Stimulated activated CD4-positive, alpha-beta T cell treated with anti-CD3 and anti-CD28 coated beads, Interleukin-15, amount 100 ng/mL, for 1 hour (primary cell): ENCODE results near the gene LMTK3.
A peak's percentile ranks its signal among the peaks of the same experiment; 100 is the strongest.
"Not testable (repeated sequence)": the region's sequence is repeated elsewhere in the genome, so short reads cannot be mapped to it uniquely, and the experiment has no call there.

ENCODE experiments used
- DNase-seq, 2 donors: peaks; one replicate each; pipeline ENCODE4 v3.0.0-alpha.2; 2020; ENCODE audit warnings: low read depth in 1 of 2, low spot score in 1 of 2

The LMTK3 gene

GRCh38 chr19:48541813-48542212, 30.2 kb upstream of the LMTK3 start:
- no peak for DNase-seq

GRCh38 chr19:48540110-48540509, 28.5 kb upstream of the LMTK3 start:
- no peak for DNase-seq

DNA sequence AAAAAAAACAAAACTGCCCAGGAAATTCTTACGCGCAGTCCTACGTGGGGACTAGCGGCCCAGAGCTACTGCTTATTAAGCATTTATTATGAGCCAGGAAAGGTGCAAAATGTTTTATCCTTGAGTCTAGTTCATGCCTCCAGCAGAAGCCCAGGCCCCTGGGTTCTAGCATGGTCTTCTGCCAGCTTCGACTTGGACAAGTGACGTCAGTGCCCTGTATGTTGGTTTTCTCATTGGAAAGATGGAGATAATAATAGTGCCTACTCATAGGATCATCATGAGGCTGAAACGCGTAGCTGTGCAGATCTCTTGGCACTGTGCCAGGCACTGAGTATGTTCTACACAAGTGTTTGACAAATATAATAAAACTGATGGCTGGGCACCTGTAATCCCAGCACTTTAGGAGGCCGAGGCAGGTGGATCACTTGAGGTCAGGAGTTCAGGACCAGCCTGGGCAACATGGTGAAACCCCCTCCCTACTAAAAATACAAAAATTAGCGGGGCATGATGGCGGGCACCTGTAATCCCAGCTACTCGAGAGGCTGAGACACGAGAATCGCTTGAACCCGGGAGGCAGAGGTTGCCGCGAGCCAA, 28.0 kb upstream of the LMTK3 start:
- DNase-seq = no peak

DNA sequence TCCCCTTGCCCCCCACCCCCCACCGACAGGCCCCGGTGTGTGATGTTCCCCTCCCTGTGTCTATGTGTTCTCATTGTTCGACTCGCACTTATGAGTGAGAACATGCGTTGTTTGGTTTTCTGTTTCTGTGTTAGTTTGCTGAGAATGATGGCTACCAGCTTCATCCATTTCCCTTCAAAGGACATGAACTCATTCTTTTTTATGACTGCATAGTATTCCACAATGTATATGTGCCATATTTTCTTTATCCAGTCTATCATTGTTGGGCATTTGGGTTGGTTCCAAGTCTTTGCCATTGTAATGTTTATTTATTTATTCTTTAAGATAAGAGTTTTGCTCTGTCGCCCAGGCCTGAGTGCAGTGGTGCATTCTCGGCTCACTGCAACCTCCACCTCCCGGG, 26.4 kb upstream of the LMTK3 start:
- DNase-seq = not testable (repeated sequence)

- DNase-seq = no peak
Measured at GRCh38 chr19:48537541-48537940, 25.9 kb upstream of the LMTK3 start.

DNA sequence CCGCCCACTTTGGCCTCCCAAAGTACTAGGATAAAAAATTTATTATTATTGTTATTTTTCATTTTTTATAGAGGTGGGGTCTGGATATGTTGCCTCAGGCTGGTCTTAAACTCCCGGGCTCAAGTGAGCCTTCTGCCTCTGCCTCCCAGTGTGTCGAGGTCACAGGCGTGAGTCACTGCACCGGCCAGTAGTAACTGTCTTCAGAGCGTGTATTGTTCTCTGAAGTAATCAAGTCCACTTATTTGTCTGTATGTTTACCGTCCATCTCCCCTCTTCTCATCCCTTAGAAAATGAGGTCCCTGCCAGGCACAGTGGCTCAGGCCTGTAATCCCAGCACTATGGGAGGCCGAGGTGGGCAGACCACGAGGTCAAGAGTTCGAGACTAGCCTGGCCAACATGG, 22.1 kb upstream of the LMTK3 start:
- DNase-seq = no peak

- DNase-seq = no peak
Measured at GRCh38 chr19:48530770-48531169, 19.1 kb upstream of the LMTK3 start.

- DNase-seq = no peak
Measured at GRCh38 chr19:48530066-48530720, 18.6 kb upstream of the LMTK3 start.

- DNase-seq = no peak
Measured at GRCh38 chr19:48529156-48529555, 17.5 kb upstream of the LMTK3 start.

DNA sequence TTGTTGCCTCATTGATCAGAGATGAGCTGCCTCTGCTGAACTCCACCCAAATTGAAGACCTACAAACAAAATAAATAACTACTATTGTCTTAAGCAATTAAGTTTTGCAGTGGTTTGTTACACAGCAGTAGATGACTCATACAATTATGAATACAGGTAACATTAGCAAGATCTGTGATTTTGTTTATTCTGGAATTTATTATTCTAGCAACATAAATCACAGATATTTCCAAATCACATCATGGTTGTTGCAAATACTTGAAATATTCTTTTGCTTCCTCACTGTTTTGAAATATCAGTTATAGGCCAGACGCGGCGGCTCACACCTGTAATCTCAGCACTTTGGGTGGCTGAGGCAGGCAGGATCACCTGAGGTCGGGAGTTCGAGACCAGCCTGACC, 13.1 kb upstream of the LMTK3 start:
- DNase-seq = no peak

- no peak for DNase-seq
Measured at GRCh38 chr19:48524221-48524620, 12.6 kb upstream of the LMTK3 start.

DNA sequence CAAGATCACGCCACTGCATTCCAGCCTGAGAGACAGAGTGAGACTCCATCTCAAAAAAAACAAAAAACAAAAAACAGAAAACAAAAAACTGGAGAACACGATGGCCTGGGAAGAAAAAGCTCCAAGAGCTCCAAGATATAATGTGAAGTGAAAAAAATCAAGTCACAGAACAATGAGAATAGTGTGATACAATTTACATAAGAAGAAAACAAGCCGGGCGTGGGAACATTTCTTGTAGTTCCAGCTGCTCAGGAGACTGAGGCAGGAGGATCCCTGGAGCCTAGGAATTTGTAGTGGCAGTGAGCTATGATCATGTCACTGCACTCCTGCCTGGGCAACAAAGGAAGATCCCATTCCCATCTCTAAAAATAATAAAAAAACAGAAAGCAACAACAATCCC, 8.5 kb upstream of the LMTK3 start:
- no peak for DNase-seq

DNA sequence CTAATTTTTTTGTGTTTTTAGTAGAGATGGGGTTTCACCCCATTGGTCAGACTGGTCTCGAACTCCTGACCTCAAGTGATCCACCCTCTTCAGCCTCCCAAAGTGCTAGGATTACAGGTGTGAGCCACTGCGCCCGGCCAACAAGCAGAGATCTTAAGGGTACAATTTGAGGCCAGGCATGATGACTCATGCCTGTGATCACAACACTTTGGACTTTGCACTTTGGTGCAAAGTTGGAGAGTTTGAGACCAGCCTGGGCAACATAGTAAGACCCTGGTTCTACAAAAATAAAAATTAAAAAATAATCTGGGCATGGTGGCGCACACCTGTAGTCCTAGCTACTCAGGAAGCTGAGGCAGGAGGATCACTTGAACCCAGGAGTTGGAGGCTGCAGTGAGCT, 7.8 kb upstream of the LMTK3 start:
- DNase-seq = not testable (repeated sequence)

DNA sequence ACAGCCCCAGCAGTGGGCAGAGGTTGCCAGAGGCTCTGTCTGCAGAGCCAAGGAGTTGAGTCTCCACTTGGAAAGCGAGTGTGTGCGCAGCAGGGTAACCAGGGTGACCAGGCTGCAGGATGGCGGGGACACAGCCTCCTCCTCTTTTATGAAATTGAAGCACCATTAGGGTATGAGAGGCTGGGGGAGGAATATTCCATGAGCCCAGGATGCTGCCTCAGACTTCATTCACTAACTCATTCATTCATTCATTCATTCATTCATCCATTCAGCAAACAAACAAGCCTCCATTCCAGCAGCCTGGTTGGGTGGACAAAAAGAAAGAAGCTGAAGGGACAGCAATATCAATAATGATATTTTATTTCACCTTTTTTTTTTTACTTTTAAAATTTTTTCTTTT, 6.6 kb upstream of the LMTK3 start:
- no peak for DNase-seq

DNA sequence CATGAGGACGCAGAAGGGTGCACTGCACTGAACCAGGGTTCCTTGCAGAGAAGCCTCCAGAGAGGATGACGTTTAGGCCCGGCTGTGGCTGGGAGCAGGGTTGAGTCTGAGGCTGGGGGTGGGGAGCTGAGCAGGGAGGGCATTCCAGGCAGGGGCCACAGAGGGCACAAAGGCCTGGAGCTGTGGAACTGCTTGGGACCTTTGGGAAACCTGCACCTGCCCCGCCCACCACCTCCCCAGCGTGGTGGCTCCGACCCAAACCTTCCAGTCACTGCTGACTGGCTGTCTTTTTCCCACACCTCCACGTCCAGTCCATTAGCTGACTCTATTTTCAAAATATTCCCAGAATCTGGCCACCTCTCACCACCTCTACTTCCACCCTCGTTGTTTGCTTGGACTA, 4.9 kb upstream of the LMTK3 start:
- DNase-seq = no peak

GRCh38 chr19:48514123-48514458, 2.5 kb upstream of the LMTK3 start:
- no peak for DNase-seq

DNA sequence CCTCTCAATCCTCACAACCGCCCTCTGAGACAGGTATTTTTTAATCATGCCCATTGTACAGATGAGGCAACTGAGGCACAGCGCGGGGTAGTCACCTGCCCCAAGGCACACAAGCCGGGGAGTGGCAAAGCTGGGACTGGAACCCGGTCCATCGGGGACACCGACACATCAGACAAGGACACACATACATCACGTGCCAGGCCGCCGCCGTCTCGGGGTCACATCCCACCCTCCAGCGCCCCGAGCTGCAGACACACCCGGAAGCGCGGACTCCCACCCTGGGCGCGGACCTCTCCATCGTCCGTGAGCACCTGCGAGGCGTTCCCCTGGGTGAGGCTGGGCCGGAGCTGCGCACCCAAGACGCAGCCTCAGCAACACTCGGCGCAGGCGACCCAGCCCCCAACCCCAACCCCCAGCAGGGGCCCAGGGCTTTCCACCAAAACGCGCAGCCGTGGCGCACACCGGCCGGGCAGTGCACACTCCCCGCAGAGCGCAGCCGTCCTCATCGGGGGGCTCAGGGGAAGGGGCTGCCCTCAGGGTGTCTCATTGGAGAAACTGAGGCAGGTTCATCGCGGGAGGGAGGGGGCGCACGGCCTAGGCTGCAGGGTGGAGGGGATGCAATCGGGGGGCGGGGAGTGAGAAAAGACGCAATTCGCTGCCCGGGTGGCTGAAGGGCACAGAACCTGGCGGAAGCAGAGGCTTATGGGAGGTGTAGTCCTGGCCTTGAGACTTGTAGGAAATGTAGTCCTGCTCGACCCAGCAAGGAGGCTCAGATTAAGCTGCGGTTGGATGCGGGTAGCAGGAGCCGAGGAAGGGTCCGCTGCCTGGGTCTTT, 1.9 kb upstream of the LMTK3 start:
- peak; percentile 47 to 50 for DNase-seq

DNA sequence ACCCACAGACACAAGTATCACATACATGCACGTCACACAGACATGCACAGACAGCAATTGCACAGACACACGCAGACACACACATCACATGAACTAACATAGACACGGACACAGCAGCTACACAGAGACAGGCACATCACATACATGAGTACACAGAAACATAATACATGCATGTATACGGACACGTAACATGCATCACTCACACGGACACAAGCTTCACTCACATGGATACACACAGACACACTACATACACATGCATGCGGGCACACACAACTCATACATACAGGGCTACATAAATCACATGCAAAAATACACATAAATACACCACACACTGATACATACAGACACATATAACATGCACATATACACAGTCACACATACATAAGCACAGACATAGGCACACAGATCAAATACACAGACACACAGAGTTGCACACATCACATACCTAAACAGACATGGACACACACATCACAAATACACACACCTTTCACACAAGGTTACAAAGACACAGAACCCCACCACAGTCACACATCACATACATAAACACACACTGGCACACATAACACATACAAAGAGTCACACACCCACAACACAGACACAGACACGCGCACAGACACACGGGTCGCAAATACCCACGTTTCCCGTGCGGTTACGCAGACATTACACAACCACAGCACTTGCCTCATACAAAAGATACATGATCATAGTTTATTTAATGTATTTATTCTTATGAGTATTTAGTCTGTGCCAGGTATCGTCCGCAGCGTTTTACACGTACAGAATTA, 1.1 kb upstream of the LMTK3 start:
- no peak for DNase-seq

DNA sequence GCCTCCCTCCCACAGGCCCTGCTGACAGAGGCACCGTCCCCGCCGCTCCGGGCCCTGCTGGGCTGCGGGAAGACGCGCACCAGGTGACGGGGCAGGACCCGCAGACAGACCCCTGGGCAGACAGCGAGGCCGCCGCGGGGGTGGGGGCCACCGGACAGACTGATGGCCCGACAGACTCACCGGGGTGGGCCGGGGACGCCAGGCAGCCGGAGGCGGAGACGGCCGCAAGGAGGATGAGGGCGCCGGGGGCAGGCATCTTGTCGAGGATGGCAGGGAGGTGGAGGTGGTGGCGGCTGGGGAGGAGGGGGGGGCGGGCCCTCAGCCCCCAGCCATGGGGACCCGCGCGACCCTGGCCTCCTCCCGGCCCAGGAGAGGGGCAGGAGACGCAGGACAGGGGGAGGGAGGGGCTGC, 309 bp downstream of the LMTK3 start:
- DNase-seq = no peak

DNA sequence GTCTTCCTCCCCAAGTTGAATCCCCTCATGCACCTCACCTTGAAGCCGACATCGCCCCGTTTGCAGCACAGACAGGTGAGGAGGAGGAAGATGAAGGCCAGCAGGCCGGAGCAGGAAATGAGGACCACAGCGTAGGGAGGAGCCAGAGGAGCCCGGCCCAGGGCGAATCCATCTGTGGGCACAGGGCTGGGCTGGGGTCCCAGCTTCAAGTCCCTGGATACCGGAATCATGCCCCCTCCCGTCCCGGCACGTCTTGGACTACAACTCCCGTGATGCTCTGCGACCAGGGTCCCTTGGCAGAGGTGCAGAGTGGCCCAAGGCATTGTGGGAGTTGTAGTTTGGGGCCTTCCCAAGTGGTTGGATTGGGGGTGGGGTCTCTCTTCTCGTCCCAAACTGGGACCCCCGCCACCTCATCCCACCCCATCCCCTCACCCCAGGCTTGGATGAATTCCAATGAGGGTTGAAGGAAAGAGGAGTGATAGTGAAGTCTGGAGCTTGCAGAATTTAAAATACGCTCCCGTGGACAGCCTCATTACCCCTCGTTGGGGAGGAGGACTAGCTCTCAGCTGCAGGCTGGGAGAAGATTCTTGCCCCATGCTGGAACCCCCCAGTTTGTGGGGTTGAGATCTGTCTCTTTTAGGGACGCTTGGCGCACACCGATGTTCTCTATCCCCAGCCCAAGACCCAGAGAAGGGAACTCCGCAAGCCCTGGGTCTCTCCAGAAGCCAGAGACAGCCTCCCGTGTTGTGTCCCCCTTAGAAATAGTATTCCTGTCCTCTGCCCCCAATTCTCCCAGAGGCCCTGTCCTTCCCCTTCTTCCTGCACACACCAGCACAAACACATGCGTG, 990 bp downstream of the LMTK3 start:
- DNase-seq = peak; percentile 52 to 61
